GM23338 (cell line): ENCODE measurements around the gene TRIM38. TPM values are rescaled to one million over a fixed set of nuclear protein-coding genes. Genes with fewer than 3 reads are reported as not detected.

Experiments used
- ATAC-seq: fragments of 200-7000 bp; cut with Tn5 transposase; 3 replicates; pipeline ENCODE4 v1.9.1; 2020
- DNase-seq: peaks from one replicate; pipeline ENCODE4 v3.0.0-alpha.2; 2015; ENCODE audit warnings: low spot score
- H2AFZ ChIP-seq: fragments of 200-600 bp; sonication (generic); 2 replicates; pipeline ENCODE4 v1.8.0; 2016; ENCODE audit warnings: antibody characterized with exemption, mild to moderate bottlenecking, moderate library complexity
- H3F3A ChIP-seq: fragments of 200-600 bp; sonication (generic); replicated peaks from 2 replicates; pipeline ENCODE4 v1.8.0; 2017; ENCODE audit warnings: antibody characterized with exemption, mixed run types, low read depth
- H3K27ac ChIP-seq: fragments of 200-600 bp; sonication (generic); 2 replicates; pipeline ENCODE4 v1.6.1; 2016; ENCODE audit warnings: low read depth
- H3K27me3 ChIP-seq: fragments of 200-600 bp; sonication (generic); 2 replicates; pipeline ENCODE4 v1.8.0; 2016; ENCODE audit warnings: mild to moderate bottlenecking, mixed run types, moderate library complexity; ENCODE audit not compliant: insufficient read depth
- H3K36me3 ChIP-seq: fragments of 200-600 bp; sonication (generic); 2 replicates; pipeline ENCODE4 v1.8.0; 2016; ENCODE audit warnings: mild to moderate bottlenecking; ENCODE audit not compliant: insufficient read depth
- H3K4me1 ChIP-seq: fragments of 200-600 bp; sonication (generic); 2 replicates; pipeline ENCODE4 v1.8.0; 2016; ENCODE audit warnings: mild to moderate bottlenecking, moderate library complexity; ENCODE audit not compliant: insufficient read depth
- H3K4me2 ChIP-seq: fragments of 200-600 bp; sonication (generic); 2 replicates; pipeline ENCODE4 v1.7.1; 2017; ENCODE audit warnings: mixed run types
- H3K4me3 ChIP-seq: fragments of 200-600 bp; sonication (generic); 2 replicates; pipeline ENCODE4 v1.6.1; 2016; ENCODE audit warnings: mixed run types
- H3K79me2 ChIP-seq: fragments of 200-600 bp; sonication (generic); replicated peaks from 2 replicates; pipeline ENCODE4 v1.8.0; 2017; ENCODE audit warnings: mild to moderate bottlenecking; ENCODE audit not compliant: insufficient read depth
- H3K9me2 ChIP-seq: fragments of 200-600 bp; sonication (generic); 2 replicates; pipeline ENCODE4 v1.8.0; 2017; ENCODE audit not compliant: insufficient read depth
- H4K20me1 ChIP-seq: fragments of 200-600 bp; sonication (generic); replicated peaks from 2 replicates; pipeline ENCODE4 v1.8.0; 2017; ENCODE audit warnings: mild to moderate bottlenecking; ENCODE audit not compliant: insufficient read depth
- H3K27ac Mint-ChIP-seq: 2 replicates; pipeline ENCODE4 v1.8.0; 2020; ENCODE audit warnings: inconsistent platforms, mild to moderate bottlenecking, moderate library complexity, mixed read lengths
- H3K27me3 Mint-ChIP-seq: 3 replicates; pipeline ENCODE4 v1.8.0; 2022; ENCODE audit warnings: low read depth, mild to moderate bottlenecking, moderate library complexity, mixed read lengths, inconsistent platforms; ENCODE audit not compliant: insufficient read depth, poor library complexity
- H3K36me3 Mint-ChIP-seq: 3 replicates; pipeline ENCODE4 v1.8.0; 2021; ENCODE audit warnings: low read depth, mild to moderate bottlenecking, inconsistent platforms, moderate library complexity, mixed read lengths
- H3K4me1 Mint-ChIP-seq: 3 replicates; pipeline ENCODE4 v1.8.0; 2020; ENCODE audit warnings: mild to moderate bottlenecking, inconsistent platforms, mixed read lengths
- H3K4me3 Mint-ChIP-seq: 3 replicates; pipeline ENCODE4 v1.8.0; 2021; ENCODE audit warnings: moderate library complexity, mild to moderate bottlenecking, inconsistent platforms, mixed read lengths
- H3K9me3 Mint-ChIP-seq: 3 replicates; pipeline ENCODE4 v1.8.0; 2020; ENCODE audit warnings: moderate library complexity, mild to moderate bottlenecking, inconsistent platforms, mixed read lengths
- CREB1 ChIP-seq: fragments of 250-450 bp; sonication (Bioruptor Pico); IDR thresholded peaks from 2 replicates; pipeline ENCODE4 v1.5.0; 2020; ENCODE audit warnings: low read depth, mild to moderate bottlenecking, moderate library complexity
- CTCF ChIP-seq, 2 experiments: fragments of 200-600 bp in 1 of 2; sonication (generic) in 1 of 2; conservative IDR thresholded peaks; 2 replicates each; pipeline versions ENCODE4 v1.5.1 to v1.6.1; 2016 to 2017; ENCODE audit warnings: antibody characterized with exemption in 2 of 2, low read depth in 2 of 2, mild to moderate bottlenecking in 2 of 2, moderate library complexity in 1 of 2
- EZH2 ChIP-seq: fragments of 200-600 bp; sonication (generic); IDR thresholded peaks from one replicate; pipeline ENCODE4 v1.8.0; 2017; ENCODE audit warnings: antibody characterized with exemption, mild to moderate bottlenecking, low read depth; ENCODE audit not compliant: unreplicated experiment
- EZH2phosphoT487 ChIP-seq: fragments of 200-600 bp; sonication (generic); IDR thresholded peaks from one replicate; pipeline ENCODE4 v1.8.1; 2018; ENCODE audit warnings: antibody characterized with exemption; ENCODE audit not compliant: unreplicated experiment
- JUNB ChIP-seq: IDR thresholded peaks from one replicate; pipeline ENCODE4 v1.6.1; 2016; ENCODE audit warnings: antibody characterized with exemption; ENCODE audit not compliant: unreplicated experiment
- NANOG ChIP-seq: IDR thresholded peaks from 2 replicates; pipeline ENCODE4 v1.6.1; 2016; ENCODE audit warnings: antibody characterized with exemption, borderline replicate concordance
- POLR2AphosphoS5 ChIP-seq: IDR thresholded peaks from 2 replicates; pipeline ENCODE4 v1.6.1; 2016; ENCODE audit warnings: antibody characterized with exemption, low read depth
- REST ChIP-seq: IDR thresholded peaks from one replicate; pipeline ENCODE4 v1.6.1; 2018; ENCODE audit warnings: antibody characterized with exemption; ENCODE audit not compliant: unreplicated experiment
- STAT1 ChIP-seq: IDR thresholded peaks from one replicate; pipeline ENCODE4 v1.6.1; 2016; ENCODE audit warnings: antibody characterized with exemption; ENCODE audit not compliant: unreplicated experiment
- ZNF114 ChIP-seq: fragments of 250-450 bp; sonication (Bioruptor Pico); IDR thresholded peaks from 2 replicates; pipeline ENCODE4 v1.5.0; 2020; ENCODE audit warnings: mild to moderate bottlenecking, moderate library complexity
- ZNF331 ChIP-seq: fragments of 250-450 bp; sonication (Bioruptor Pico); IDR thresholded peaks from 2 replicates; pipeline ENCODE4 v1.5.0; 2020; ENCODE audit warnings: low read depth, mild to moderate bottlenecking, moderate library complexity
- polyA plus RNA-seq: library from polyadenylated mRNA; unstranded; fragments of >200 nt; fragmentation: Nextera tagmentation; extraction: Ambion mirVana; gene quantifications from 2 replicates; pipeline ENCODE4 v1.2.1, GENCODE V29; 2016
- total RNA-seq: library from RNA; depleted of rRNA; stranded (reverse); fragments of >200 nt; shearing (Covaris generic); gene quantifications from 2 replicates; pipeline ENCODE4 v1.2.3, GENCODE V29; 2014
- TF ChIP-seq, protein P1 (sequence below): fragments of 250-450 bp; sonication (Bioruptor Pico); IDR thresholded peaks from 2 replicates; pipeline ENCODE4 v1.5.0; 2020; ENCODE audit warnings: mild to moderate bottlenecking, moderate library complexity
- TF ChIP-seq, protein P2 (sequence below): IDR thresholded peaks from 2 replicates; pipeline ENCODE4 v1.6.1; 2016; ENCODE audit warnings: antibody characterized with exemption

The TRIM38 gene
- total and polyA plus RNA-seq, 2 experiments from 2014 or later = 0.66 to 0.82 TPM

GRCh38 chr6:25918083-25918683, 44.4 kb upstream of the TRIM38 start:
- no peaks in the 10 kb centered on the region for H3K79me2 ChIP-seq
- H3K27ac Mint-ChIP-seq = no peak overlapping the region

More at GRCh38 chr6:25918083-25918683, 44.4 kb upstream of the TRIM38 start:
- no peaks in the 10 kb centered on the region for H3K27me3 Mint-ChIP-seq
- H3K4me1 ChIP-seq = no peaks in the 10 kb centered on the region
- TF ChIP-seq CREB1 (CRISPR knock-in tag) (no peak), STAT1 (no peak), REST (no peak), JUNB (no peak), CTCF (conservative IDR thresholded peaks at IDR 0.05; ENCODE audit: low read depth in 2 of 2) (no peak), POLR2AphosphoS5 (no peak), ZNF331 (CRISPR knock-in tag) (no peak), EZH2phosphoT487 (no peak), NANOG (no peak), EZH2 (no peak), ZNF114 (CRISPR knock-in tag) (no peak)
- TF ChIP-seq, protein P1, sequence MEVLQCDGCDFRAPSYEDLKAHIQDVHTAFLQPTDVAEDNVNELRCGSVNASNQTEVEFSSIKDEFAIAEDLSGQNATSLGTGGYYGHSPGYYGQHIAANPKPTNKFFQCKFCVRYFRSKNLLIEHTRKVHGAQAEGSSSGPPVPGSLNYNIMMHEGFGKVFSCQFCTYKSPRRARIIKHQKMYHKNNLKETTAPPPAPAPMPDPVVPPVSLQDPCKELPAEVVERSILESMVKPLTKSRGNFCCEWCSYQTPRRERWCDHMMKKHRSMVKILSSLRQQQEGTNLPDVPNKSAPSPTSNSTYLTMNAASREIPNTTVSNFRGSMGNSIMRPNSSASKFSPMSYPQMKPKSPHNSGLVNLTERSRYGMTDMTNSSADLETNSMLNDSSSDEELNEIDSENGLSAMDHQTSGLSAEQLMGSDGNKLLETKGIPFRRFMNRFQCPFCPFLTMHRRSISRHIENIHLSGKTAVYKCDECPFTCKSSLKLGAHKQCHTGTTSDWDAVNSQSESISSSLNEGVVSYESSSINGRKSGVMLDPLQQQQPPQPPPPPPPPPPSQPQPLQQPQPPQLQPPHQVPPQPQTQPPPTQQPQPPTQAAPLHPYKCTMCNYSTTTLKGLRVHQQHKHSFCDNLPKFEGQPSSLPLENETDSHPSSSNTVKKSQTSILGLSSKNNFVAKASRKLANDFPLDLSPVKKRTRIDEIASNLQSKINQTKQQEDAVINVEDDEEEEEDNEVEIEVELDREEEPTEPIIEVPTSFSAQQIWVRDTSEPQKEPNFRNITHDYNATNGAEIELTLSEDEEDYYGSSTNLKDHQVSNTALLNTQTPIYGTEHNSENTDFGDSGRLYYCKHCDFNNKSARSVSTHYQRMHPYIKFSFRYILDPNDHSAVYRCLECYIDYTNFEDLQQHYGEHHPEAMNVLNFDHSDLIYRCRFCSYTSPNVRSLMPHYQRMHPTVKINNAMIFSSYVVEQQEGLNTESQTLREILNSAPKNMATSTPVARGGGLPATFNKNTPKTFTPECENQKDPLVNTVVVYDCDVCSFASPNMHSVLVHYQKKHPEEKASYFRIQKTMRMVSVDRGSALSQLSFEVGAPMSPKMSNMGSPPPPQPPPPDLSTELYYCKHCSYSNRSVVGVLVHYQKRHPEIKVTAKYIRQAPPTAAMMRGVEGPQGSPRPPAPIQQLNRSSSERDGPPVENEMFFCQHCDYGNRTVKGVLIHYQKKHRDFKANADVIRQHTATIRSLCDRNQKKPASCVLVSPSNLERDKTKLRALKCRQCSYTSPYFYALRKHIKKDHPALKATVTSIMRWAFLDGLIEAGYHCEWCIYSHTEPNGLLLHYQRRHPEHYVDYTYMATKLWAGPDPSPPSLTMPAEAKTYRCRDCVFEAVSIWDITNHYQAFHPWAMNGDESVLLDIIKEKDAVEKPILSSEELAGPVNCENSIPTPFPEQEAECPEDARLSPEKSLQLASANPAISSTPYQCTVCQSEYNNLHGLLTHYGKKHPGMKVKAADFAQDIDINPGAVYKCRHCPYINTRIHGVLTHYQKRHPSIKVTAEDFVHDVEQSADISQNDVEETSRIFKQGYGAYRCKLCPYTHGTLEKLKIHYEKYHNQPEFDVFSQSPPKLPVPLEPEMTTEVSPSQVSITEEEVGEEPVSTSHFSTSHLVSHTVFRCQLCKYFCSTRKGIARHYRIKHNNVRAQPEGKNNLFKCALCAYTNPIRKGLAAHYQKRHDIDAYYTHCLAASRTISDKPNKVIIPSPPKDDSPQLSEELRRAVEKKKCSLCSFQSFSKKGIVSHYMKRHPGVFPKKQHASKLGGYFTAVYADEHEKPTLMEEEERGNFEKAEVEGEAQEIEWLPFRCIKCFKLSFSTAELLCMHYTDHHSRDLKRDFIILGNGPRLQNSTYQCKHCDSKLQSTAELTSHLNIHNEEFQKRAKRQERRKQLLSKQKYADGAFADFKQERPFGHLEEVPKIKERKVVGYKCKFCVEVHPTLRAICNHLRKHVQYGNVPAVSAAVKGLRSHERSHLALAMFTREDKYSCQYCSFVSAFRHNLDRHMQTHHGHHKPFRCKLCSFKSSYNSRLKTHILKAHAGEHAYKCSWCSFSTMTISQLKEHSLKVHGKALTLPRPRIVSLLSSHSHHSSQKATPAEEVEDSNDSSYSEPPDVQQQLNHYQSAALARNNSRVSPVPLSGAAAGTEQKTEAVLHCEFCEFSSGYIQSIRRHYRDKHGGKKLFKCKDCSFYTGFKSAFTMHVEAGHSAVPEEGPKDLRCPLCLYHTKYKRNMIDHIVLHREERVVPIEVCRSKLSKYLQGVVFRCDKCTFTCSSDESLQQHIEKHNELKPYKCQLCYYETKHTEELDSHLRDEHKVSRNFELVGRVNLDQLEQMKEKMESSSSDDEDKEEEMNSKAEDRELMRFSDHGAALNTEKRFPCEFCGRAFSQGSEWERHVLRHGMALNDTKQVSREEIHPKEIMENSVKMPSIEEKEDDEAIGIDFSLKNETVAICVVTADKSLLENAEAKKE (CRISPR knock-in tag) = no peak
- TF ChIP-seq, protein P2, sequence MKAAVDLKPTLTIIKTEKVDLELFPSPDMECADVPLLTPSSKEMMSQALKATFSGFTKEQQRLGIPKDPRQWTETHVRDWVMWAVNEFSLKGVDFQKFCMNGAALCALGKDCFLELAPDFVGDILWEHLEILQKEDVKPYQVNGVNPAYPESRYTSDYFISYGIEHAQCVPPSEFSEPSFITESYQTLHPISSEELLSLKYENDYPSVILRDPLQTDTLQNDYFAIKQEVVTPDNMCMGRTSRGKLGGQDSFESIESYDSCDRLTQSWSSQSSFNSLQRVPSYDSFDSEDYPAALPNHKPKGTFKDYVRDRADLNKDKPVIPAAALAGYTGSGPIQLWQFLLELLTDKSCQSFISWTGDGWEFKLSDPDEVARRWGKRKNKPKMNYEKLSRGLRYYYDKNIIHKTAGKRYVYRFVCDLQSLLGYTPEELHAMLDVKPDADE = no peak
- no peak overlapping the region for H3K27ac ChIP-seq
- H3F3A ChIP-seq = no peaks in the 10 kb centered on the region
- ATAC-seq (no peak), DNase-seq (no peak)
- H3K4me2 ChIP-seq = no peak overlapping the region
- no peaks in the 10 kb centered on the region for H3K36me3 Mint-ChIP-seq
- H3K4me3 ChIP-seq = no peak overlapping the region
- H3K4me1 Mint-ChIP-seq = no peaks in the 10 kb centered on the region
- no peaks in the 10 kb centered on the region for H4K20me1 ChIP-seq
- H3K9me2 ChIP-seq = 0 out of 2 replicates have a peak, but pooled peaks cover 4% of the 10 kb centered on the region
- no peak overlapping the region for H3K4me3 Mint-ChIP-seq
- H2AFZ ChIP-seq = no peak overlapping the region
- H3K27me3 ChIP-seq = no peaks in the 10 kb centered on the region
- no peaks in the 10 kb centered on the region for H3K9me3 Mint-ChIP-seq
- H3K36me3 ChIP-seq = no peaks in the 10 kb centered on the region
